IPS-NIHi7 (cell line): Measurements from ENCODE around the gene STX4.

Source experiments
- DNase-seq: peaks from one replicate; pipeline ENCODE4 v3.0.0; 2012; ENCODE audit warnings: mixed read lengths; ENCODE audit errors: extremely low spot score

STX4 gene

GRCh38 chr16:31064882-31065461 lies 31.6 kb downstream of the STX4 start:
- no peak for DNase-seq

GRCh38 chr16:31067342-31067741 lies 34.0 kb downstream of the STX4 start:
- DNase-seq, result no peak

GRCh38 chr16:31071861-31072260 lies 38.5 kb downstream of the STX4 start:
- no peak for DNase-seq

- DNase-seq, result no peak
Measured at GRCh38 chr16:31072540-31073141, 39.3 kb downstream of the STX4 start.

GRCh38 chr16:31073142-31073969 lies 40.0 kb downstream of the STX4 start:
- peak; percentile 89 for DNase-seq

- peak; percentile 94 for DNase-seq
Measured at GRCh38 chr16:31073970-31074813, 40.8 kb downstream of the STX4 start, which contains the start of the genes ZNF646 and ZNF668. Gene ZNF646 (plus strand): TSS chr16:31074422. CDS start chr16:31076325, 1,903 bp downstream. Gene ZNF668 (minus strand): TSS chr16:31074240. CDS start chr16:31064459, 9,781 bp downstream.

- DNase-seq, result no peak
Measured at GRCh38 chr16:31074814-31075183, 41.4 kb downstream of the STX4 start.

- no peak for DNase-seq
Measured at GRCh38 chr16:31076319-31076718, 43.0 kb downstream of the STX4 start.

- DNase-seq, result no peak
Measured at GRCh38 chr16:31077024-31077423, 43.7 kb downstream of the STX4 start.

GRCh38 chr16:31077592-31078396 lies 44.4 kb downstream of the STX4 start:
- no peak for DNase-seq

- DNase-seq, result no peak
Measured at GRCh38 chr16:31078597-31079341, 45.4 kb downstream of the STX4 start.

GRCh38 chr16:31079342-31079944 lies 46.1 kb downstream of the STX4 start:
- DNase-seq, result no peak

GRCh38 chr16:31080035-31080629 lies 46.8 kb downstream of the STX4 start:
- DNase-seq, result no peak

- no peak for DNase-seq
Measured at GRCh38 chr16:31080756-31081419, 47.5 kb downstream of the STX4 start.

GRCh38 chr16:31081428-31082351 lies 48.3 kb downstream of the STX4 start:
- no peak for DNase-seq

GRCh38 chr16:31082368-31083045 lies 49.1 kb downstream of the STX4 start:
- no peak for DNase-seq

- DNase-seq, result no peak
Measured at GRCh38 chr16:31083081-31083480, 49.7 kb downstream of the STX4 start.
